Neuronal stem cell (in vitro differentiated cells): ENCODE results near the gene ITGA11.
A peak's percentile ranks its signal among the peaks of the same experiment; 100 is the strongest.

Experiments
- DNase-seq: peaks from one replicate; pipeline ENCODE4 v3.0.0-alpha.2; 2013; ENCODE audit warnings: low spot score
- H2AFZ ChIP-seq: one replicate; pipeline ENCODE4 v1.6.1; 2013; ENCODE audit warnings: mild to moderate bottlenecking, low read length, inconsistent platforms
- H2AK5ac ChIP-seq: 2 replicates; pipeline ENCODE4 v1.6.1; 2013; ENCODE audit warnings: low read depth, mild to moderate bottlenecking, inconsistent platforms, low read length, moderate library complexity, mixed read lengths
- H2BK120ac ChIP-seq: 2 replicates; pipeline ENCODE4 v1.6.1; 2013; ENCODE audit warnings: low read depth, mild to moderate bottlenecking, inconsistent platforms, low read length, moderate library complexity, mixed read lengths
- H2BK12ac ChIP-seq: one replicate; pipeline ENCODE4 v1.6.1; 2013; ENCODE audit warnings: low read length, inconsistent platforms
- H2BK15ac ChIP-seq: 2 replicates; pipeline ENCODE4 v1.6.1; 2013; ENCODE audit warnings: mild to moderate bottlenecking, low read length, inconsistent platforms, mixed read lengths
- H2BK5ac ChIP-seq: one replicate; pipeline ENCODE4 v1.6.1; 2013; ENCODE audit warnings: inconsistent platforms, mild to moderate bottlenecking, low read length, moderate library complexity
- H3K14ac ChIP-seq: one replicate; pipeline ENCODE4 v1.6.1; 2013; ENCODE audit warnings: low read length, inconsistent platforms
- H3K18ac ChIP-seq: 2 replicates; pipeline ENCODE4 v1.6.1; 2013; ENCODE audit warnings: low read length, inconsistent platforms
- H3K23ac ChIP-seq: 2 replicates; pipeline ENCODE4 v1.6.1; 2013; ENCODE audit warnings: low read depth, mild to moderate bottlenecking, mixed read lengths, low read length, inconsistent platforms; ENCODE audit not compliant: poor library complexity
- H3K27ac ChIP-seq: replicated peaks from 3 replicates; pipeline ENCODE4 v1.5.1; 2013; ENCODE audit warnings: low read length, inconsistent platforms
- H3K27me3 ChIP-seq, 3 experiments: 2 replicates each; pipeline ENCODE4 v1.6.1; 2013; ENCODE audit warnings: low read length in 3 of 3, mild to moderate bottlenecking in 2 of 3, inconsistent platforms in 1 of 3, low read depth in 1 of 3, mixed read lengths in 1 of 3, moderate library complexity in 1 of 3; ENCODE audit not compliant: control insufficient read depth in 3 of 3, insufficient read depth in 3 of 3
- H3K36me3 ChIP-seq, 2 donors: replicated peaks in 1 of 2; 2 replicates each; pipeline ENCODE4 v1.6.1; 2013; ENCODE audit warnings: low read length in 2 of 2; ENCODE audit not compliant: control insufficient read depth in 2 of 2, insufficient read depth in 2 of 2
- H3K4ac ChIP-seq: 2 replicates; pipeline ENCODE4 v1.6.1; 2013; ENCODE audit warnings: inconsistent platforms, mild to moderate bottlenecking, low read length, moderate library complexity
- H3K4me1 ChIP-seq, 2 donors: 1 replicate in 1 of 2; 2 replicates in 1 of 2; pipeline ENCODE4 v1.6.1; 2013; ENCODE audit warnings: low read length in 2 of 2, low read depth in 1 of 2; ENCODE audit not compliant: control insufficient read depth in 2 of 2, insufficient read depth in 1 of 2
- H3K4me2 ChIP-seq: one replicate; pipeline ENCODE4 v1.6.1; 2013; ENCODE audit warnings: mild to moderate bottlenecking, low read length, inconsistent platforms; ENCODE audit not compliant: insufficient read depth, poor library complexity, severe bottlenecking
- H3K4me3 ChIP-seq, 2 donors: 2 replicates each; pipeline ENCODE4 v1.5.1; 2013; ENCODE audit warnings: low read length in 2 of 2, mild to moderate bottlenecking in 2 of 2, inconsistent platforms in 1 of 2, moderate library complexity in 1 of 2
- H3K79me1 ChIP-seq: one replicate; pipeline ENCODE4 v1.6.1; 2013; ENCODE audit warnings: low read depth, mild to moderate bottlenecking, inconsistent platforms, low read length, moderate library complexity
- H3K9ac ChIP-seq: one replicate; pipeline ENCODE4 v1.6.1; 2013; ENCODE audit warnings: mild to moderate bottlenecking, low read depth, low read length, inconsistent platforms; ENCODE audit not compliant: poor library complexity
- H3K9me3 ChIP-seq, 2 donors: replicated peaks in 1 of 2; 2 replicates each; pipeline versions ENCODE3 to v1.6.1; 2013; ENCODE audit warnings: low read length in 2 of 2, mild to moderate bottlenecking in 2 of 2, inconsistent platforms in 1 of 2, low read depth in 1 of 2, mixed read lengths in 1 of 2, moderate library complexity in 1 of 2; ENCODE audit not compliant: control insufficient read depth in 2 of 2, insufficient read depth in 1 of 2
- H4K8ac ChIP-seq: one replicate; pipeline ENCODE4 v1.6.1; 2013; ENCODE audit warnings: low read depth, mild to moderate bottlenecking, inconsistent platforms, low read length, moderate library complexity
- H4K91ac ChIP-seq: one replicate; pipeline ENCODE4 v1.6.1; 2013; ENCODE audit warnings: low read length, low read depth, mild to moderate bottlenecking, inconsistent platforms; ENCODE audit not compliant: poor library complexity
- WGBS, 2 donors: extraction: QIAGEN DNeasy Blood & Tissue Kit; methylation state at CpG; one replicate each; pipeline ENCODE4 v1.1.7; 2013; ENCODE audit warnings: missing lambda C conversion rate in 2 of 2, mixed read lengths in 1 of 2; ENCODE audit not compliant: insufficient read length in 2 of 2, insufficient replicate concordance in 1 of 2; ENCODE audit errors: extremely low coverage in 2 of 2; 5-methylcytosine and 5-hydroxymethylcytosine counted together

Gene ITGA11

GRCh38 chr15:68479870-68480269 is 47.9 kb upstream of the ITGA11 start:
- Histone ChIP-seq H2AK5ac (no peak overlapping the region), H2BK12ac (no peak overlapping the region), H3K9me3 (no peaks in the 10 kb centered on the region), H2AFZ (no peak overlapping the region), H3K9ac (no peak overlapping the region), H3K4me2 (no peak overlapping the region), H3K4me3 (no peak overlapping the region), H3K36me3 (no peaks in the 10 kb centered on the region), H2BK120ac (no peak overlapping the region), H3K14ac (no peak overlapping the region), H2BK15ac (no peak overlapping the region), H3K18ac (no peak overlapping the region), H3K27ac (no peak overlapping the region), H3K27me3 (peaks cover 0 to 2% (median 0%) of the 10 kb centered on the region in 3 experiments), H3K4me1 (peaks cover 0 to 1% of the 10 kb centered on the region in 2 donors), H2BK5ac (no peak overlapping the region), H4K91ac (no peak overlapping the region), H4K8ac (no peak overlapping the region), H3K4ac (no peak overlapping the region), H3K23ac (no peak overlapping the region), H3K79me1 (no peaks in the 10 kb centered on the region)
- DNase-seq: no peak
- WGBS, 2 donors: no CpG with 5 or more reads among the region's 4 CpGs

DNA sequence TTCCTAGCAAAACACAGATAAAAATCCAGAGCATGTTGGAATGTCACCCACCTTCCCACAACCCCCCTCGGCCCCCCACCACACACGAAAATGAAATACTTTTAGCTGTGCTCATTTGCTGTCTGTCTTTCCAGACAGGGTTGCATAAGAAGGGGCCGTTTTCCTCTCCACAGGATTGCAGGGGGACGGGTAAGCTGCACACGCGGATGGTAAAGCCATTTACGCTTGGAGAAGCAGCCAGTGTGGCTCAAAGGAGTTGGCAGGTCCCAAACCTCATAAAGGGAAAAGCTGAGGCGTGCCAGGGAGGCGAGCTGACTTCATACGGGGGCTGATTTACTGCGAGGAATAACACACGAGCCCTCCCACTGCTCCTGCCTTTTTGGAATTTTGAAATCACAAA is 47.4 kb upstream of the ITGA11 start:
- Histone ChIP-seq H2BK5ac (no peak overlapping the region), H3K14ac (no peak overlapping the region), H3K79me1 (no peaks in the 10 kb centered on the region), H3K36me3 (no peaks in the 10 kb centered on the region), H2BK12ac (no peak overlapping the region), H3K27me3 (peaks cover 0 to 5% (median 0%) of the 10 kb centered on the region in 3 experiments), H3K9me3 (no peaks in the 10 kb centered on the region), H4K8ac (no peak overlapping the region), H2AFZ (no peak overlapping the region), H3K18ac (peak overlapping the region; percentile 6), H3K27ac (no peak overlapping the region), H3K23ac (no peak overlapping the region), H3K4me2 (no peak overlapping the region), H3K4ac (no peak overlapping the region), H3K4me3 (no peak overlapping the region), H2BK15ac (no peak overlapping the region), H3K9ac (no peak overlapping the region), H2BK120ac (no peak overlapping the region), H4K91ac (no peak overlapping the region), H3K4me1 (peaks cover 0 to 1% of the 10 kb centered on the region in 2 donors), H2AK5ac (no peak overlapping the region)
- DNase-seq: no peak
- no CpG with 5 or more reads among the region's 12 CpGs for WGBS, 2 donors

DNA sequence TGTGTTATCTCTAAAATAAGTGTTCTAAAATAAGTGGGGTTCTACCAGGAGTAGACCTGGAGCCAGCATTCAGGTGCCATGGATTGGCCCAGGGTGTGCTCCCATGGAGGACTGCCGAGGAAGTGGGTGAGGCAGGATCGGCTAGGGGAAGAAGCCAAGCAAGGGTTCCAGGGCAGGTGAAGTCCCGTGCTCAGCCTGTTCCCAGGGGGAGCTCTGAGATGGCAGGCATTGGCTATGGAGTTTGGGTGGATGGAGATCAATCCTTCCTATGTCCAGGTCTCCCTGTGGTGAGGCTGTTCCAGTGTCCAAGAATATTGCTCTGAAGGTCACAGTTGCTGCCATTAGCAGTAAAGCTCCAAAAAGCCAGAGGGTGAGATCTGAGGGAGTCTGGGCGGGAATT is 46.9 kb upstream of the ITGA11 start:
- Histone ChIP-seq H3K9me3 (no peaks in the 10 kb centered on the region), H3K4me1 (peaks cover 0 to 1% of the 10 kb centered on the region in 2 donors), H3K18ac (no peak overlapping the region), H2AK5ac (no peak overlapping the region), H2BK5ac (no peak overlapping the region), H3K4me3 (no peak overlapping the region), H2BK15ac (no peak overlapping the region), H2BK12ac (no peak overlapping the region), H3K23ac (no peak overlapping the region), H3K14ac (no peak overlapping the region), H2BK120ac (no peak overlapping the region), H3K79me1 (no peaks in the 10 kb centered on the region), H4K91ac (no peak overlapping the region), H2AFZ (no peak overlapping the region), H3K4me2 (no peak overlapping the region), H3K9ac (no peak overlapping the region), H4K8ac (no peak overlapping the region), H3K27me3 (peaks cover 0 to 5% (median 0%) of the 10 kb centered on the region in 3 experiments), H3K36me3 (no peaks in the 10 kb centered on the region), H3K4ac (no peak overlapping the region), H3K27ac (no peak overlapping the region)
- no peak for DNase-seq
- no CpG with 5 or more reads among the region's 4 CpGs for WGBS, 2 donors

- H2AK5ac ChIP-seq: no peak overlapping the region
- H4K8ac ChIP-seq: no peak overlapping the region
- H3K18ac ChIP-seq: no peak overlapping the region
- no peak overlapping the region for H4K91ac ChIP-seq
- H3K27ac ChIP-seq: no peak overlapping the region
- no peak overlapping the region for H3K9ac ChIP-seq
- H2AFZ ChIP-seq: no peak overlapping the region
- H3K27me3 ChIP-seq: peaks cover 0 to 2% (median 0%) of the 10 kb centered on the region in 3 experiments
- no peak overlapping the region for H3K4me2 ChIP-seq
- H3K4ac ChIP-seq: no peak overlapping the region
- H2BK12ac ChIP-seq: no peak overlapping the region
- no peaks in the 10 kb centered on the region for H3K79me1 ChIP-seq
- no peak overlapping the region for H3K14ac ChIP-seq
- no peaks in the 10 kb centered on the region for H3K36me3 ChIP-seq
- no peak overlapping the region for H3K23ac ChIP-seq
- no peak overlapping the region for H2BK15ac ChIP-seq
- no peaks in the 10 kb centered on the region for H3K9me3 ChIP-seq
- no peak overlapping the region for H2BK120ac ChIP-seq
- peaks cover 0 to 5% of the 10 kb centered on the region in 2 donors for H3K4me1 ChIP-seq
- H2BK5ac ChIP-seq: no peak overlapping the region
- no peak for DNase-seq
- H3K4me3 ChIP-seq: no peak overlapping the region
Measured at GRCh38 chr15:68475449-68475848, 43.5 kb upstream of the ITGA11 start.
